Stimulated activated CD4-positive, alpha-beta T cell treated with anti-CD3 and anti-CD28 coated beads, Interleukin-1b, Interleukin-23, amount 100 ng/mL, for 24 hours (primary cell): ENCODE measurements around the gene ADAM8.

Experiments
- DNase-seq, 4 experiments: peaks; one replicate each; pipeline ENCODE4 v3.0.0-alpha.2; 2020; ENCODE audit warnings: low read depth in 4 of 4, low spot score in 1 of 4

Gene ADAM8

DNA sequence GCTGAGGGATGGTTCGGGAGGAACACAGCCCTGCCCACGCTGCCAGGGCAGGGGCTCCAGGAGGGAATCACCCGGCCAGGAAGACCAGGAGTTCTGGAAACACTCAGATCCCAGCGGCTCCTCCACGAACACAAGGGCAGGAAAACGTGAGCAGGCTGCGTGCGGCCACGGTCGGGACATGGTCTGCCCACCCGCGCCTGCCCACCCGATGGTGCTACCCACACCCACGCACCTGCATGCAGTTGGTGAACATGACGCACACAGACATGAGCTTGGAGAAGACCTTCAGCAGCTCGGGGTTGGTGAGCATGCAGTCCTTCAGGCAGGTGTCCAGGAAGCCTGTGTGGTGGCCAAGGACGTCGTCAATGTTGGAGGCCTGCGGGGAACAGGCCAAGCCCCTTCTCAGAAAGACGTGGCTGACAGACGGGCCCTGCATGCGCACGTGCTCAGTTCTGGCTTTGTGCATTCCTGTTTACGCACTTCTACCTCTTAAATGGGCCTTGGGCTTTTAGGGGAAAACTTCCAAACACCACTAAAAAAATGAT lies 6.2 kb upstream of the ADAM8 start:
- DNase-seq: no peak

GRCh38 chr10:133281628-133282372 lies 5.1 kb upstream of the ADAM8 start:
- DNase-seq: no peak

DNA sequence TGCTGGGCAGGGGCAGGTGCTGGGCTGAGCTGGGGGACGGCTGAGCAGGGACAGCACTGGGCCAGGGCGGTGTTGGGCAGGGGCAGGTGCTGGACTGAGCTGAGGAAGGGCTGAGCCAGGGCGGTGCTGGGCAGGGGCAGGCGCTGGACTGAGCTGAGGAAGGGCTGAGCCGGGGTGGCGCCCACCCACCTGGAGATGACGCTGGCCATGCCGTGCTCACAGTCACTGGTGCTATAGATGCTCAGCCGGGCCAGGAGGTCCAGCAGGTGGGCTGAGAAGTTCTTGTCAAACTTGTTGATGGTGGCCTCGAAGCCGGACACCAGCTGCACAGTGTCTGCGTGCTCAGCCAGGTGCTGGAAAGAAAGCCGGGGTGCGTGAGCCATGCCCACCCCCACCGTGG lies 4.4 kb upstream of the ADAM8 start:
- no peak for DNase-seq

DNA sequence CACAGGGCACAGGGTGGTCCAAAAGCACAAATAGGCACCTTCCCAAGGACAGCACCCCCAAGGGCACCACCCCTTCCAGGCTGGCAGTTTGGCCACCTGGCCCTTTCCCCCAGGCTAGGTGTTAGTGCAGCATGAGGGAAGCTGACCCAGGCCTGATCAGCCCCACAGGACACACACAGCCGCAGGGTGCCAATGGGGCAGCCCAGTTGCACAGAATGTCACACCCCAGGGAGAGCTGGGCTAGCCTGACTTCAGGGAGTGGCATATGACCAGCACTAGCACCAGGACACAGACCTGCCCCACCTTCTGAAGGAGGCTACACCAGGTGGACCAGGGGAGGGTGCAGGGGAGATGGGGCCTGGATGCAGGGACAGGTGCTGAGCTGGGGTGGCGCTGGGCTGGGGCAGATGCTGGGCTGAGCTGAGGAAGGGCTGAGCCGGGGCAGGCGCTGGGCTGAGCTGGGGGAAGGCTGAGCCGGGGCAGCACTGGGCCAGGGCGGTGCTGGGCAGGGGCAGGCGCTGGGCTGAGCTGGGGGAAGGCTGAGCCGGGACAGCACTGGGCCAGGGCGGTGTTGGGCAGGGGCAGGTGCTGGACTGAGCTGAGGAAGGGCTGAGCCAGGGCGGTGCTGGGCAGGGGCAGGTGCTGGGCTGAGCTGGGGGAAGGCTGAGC lies 3.9 kb upstream of the ADAM8 start:
- DNase-seq: no peak

- DNase-seq: no peak
Measured at GRCh38 chr10:133279326-133280226, 2.9 kb upstream of the ADAM8 start.

DNA sequence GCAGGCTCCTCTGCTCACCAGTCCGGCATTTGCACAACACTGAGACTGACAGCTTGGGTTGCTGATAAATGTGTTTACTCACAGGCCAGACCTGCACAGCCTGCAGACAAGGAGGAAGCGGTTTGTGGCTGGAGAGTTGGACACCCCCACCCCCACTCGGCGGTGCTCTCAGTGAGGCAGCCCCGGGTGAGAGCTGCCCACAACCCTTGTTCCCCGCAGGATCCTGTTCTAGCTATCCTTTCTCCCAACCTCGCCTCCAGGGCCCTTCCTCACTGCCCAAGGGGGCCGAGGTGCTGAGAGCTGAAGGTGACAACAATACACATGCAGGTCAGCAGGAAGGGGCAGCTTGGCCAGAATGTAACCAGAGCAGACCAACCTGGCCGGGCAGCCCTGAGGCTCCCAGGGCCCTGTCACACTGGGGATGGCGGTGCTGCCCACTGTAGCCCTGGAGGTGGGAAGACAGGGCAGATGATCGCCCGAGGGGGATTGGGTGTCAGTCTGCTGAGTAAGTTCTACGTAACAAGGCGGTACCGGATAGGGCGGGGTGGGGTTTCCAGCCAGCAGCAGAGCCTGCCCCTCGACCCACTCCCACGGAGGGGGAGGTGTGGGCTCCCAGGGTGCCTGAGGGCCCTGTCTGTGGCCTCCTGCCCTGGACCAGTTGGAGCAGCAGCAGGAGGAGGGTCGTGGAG lies 2.1 kb upstream of the ADAM8 start:
- no peak for DNase-seq

DNA sequence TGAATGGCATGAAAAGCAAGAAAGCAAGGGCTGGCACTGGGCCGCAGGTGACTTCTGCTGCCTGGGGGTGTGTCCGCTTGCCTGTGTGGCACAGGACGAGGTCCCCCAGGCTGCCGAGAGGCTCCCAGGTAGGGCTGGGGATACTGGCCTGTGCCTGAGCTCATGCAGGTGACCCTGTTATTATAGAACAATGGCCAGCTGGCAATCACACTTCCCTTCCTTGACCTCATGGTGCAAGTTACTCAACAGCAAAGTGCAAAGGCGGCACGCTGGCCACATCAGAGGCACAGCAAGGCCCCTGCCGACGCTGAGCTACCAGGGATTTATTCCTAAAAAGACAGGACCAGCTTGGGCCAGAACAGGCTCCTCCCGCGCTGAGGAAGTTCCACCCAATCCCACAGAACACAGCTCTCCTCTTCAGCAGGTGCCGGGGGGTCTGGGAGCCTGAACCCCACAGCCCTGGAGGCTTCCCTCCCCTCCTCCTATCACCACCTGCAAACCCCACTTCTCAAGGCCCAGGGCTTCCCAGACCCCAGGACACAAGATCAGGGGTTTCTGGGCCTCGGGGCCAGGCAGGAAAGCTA lies 1.4 kb upstream of the ADAM8 start:
- DNase-seq: no peak

GRCh38 chr10:133277277-133277992 lies 767 bp upstream of the ADAM8 start:
- no peak for DNase-seq

DNA sequence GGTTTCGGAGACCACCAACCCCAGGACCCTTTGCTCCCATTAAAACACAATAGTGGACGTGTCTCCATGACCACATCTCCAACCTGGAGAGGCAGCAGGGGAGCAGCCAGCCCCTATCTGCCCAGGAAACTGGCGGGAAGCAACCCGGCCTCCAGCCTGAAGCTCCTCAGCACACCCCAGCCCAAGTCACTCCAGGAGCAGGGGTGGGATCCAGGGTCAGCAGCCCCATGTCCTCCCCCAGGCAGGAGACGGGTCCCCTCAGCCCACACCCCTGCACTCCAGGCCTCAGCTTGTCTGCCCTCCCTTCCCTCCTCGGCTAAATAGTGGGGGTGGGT lies 601 bp downstream of the ADAM8 start:
- no peak for DNase-seq

- DNase-seq: peak in 2 of 4 experiments; percentile 31 to 38
Measured at GRCh38 chr10:133275684-133276092, 980 bp downstream of the ADAM8 start.

GRCh38 chr10:133274751-133275683 lies 1.7 kb downstream of the ADAM8 start:
- DNase-seq: peak; percentile 55 to 84 (median 70)

GRCh38 chr10:133273534-133274143 lies 3.0 kb downstream of the ADAM8 start:
- no peak for DNase-seq

DNA sequence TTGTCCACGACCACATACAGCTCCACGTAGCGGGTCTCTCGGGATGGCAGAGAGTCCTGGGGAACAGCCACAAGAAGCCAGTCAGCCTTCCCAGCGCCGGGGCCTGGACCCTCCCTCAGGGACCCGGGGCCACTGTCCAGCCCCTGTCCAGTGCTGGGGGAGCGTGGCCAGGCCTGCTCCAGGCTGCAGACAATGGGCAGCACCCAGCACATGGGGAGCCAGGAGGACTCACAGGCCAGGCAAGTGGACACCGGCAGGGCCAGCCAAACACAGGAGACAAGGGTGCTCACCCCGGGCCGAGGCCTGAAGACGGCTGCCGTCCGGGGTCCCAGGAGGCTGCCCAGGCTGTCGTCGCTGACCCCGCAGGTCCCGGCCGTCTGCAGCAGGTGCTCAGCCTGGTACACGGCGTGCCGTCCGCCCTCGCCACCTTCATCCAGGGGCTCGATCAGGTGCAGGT lies 3.7 kb downstream of the ADAM8 start:
- no peak for DNase-seq

DNA sequence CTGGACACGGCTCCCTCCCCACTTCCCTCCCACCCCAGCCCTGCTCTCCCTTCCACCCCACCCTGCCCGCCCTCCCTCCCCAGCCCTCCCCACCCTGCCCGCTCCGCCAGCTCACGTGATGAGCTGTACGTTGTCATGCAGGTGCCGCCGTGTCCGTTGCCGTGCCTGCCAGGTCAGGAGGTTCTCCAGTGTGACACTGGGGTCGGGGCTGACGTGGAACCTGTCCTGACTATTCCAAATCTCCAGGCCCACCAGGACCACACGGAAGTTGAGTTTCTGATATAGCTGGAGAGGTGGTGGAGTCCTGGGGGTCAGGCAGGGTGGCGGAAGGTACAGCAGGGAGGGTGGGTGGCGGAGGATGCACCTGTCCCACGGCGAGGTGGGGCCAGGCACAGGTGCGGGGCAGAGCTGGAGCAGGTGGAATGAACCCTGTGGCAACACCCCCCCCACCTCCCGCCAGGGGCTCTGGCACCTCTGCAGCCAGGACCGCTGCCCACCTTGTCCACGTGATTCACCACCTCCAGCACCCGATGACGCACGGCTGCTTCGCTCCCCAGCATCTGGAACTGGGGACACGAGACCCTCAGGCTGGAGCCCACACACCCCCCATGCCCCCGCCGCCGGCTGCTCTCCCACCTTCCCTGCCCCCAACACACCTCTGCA lies 4.2 kb downstream of the ADAM8 start:
- no peak for DNase-seq

- no peak for DNase-seq
Measured at GRCh38 chr10:133271521-133272300, 5.0 kb downstream of the ADAM8 start.

DNA sequence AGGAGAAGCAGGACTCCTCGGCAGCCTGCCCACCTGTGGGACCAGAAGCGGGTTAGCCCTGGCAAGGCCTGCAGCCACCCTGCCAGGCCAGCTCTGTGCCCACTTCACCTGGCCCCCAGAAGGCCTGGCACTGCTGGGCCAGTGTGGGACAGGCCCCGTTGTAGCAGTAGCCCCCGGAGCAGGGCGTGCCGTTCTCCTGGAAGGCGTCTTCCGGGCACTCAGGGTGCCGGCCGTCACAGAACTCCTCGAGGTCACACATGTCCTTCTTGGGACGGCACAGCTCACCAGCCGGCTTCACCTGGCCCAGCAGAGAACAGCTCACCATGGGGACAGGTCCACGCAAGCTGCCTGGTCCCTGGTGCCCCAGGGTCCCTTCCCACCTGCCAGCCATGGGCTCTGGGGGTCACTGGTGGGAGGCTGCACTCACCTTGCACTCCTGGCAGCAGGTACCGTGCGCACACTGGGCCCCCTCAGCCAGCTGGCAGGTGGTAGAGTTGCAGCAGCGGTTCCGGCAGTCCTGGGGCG lies 5.8 kb downstream of the ADAM8 start:
- DNase-seq: no peak

DNA sequence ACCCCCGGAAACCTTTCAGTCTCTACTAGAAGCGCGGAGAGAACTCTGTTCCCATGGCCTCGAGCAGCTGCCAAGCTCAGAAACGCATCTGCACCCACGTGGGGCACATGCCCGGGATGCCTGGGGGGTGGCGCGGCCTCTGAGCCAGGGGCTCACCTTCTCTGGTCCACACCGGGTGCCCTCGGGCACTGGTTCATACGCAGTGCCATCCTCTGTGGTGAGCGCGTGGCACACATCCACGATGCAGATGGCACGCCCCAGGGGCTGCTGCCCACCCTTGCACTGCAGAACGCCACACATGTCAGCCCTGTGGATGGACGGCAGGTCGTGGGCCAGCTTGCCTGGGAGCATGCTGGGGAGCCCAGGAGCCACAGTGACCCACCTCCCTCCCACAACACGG lies 6.5 kb downstream of the ADAM8 start:
- DNase-seq: no peak
